Gastroesophageal sphincter (tissue), 4 donors: ENCODE results near the gene GARIN5B. TPM values are rescaled to one million over a fixed set of nuclear protein-coding genes. Genes with fewer than 3 reads are reported as not detected.
A peak's percentile ranks its signal among the peaks of the same experiment; 100 is the strongest.

Experiments
- ATAC-seq: fragments of 150-250 bp; one replicate; pipeline ENCODE4 v1.9.1; 2016; ENCODE audit warnings: mild to moderate bottlenecking, moderate library complexity
- H3K27ac ChIP-seq, 4 donors: fragments of 200-600 bp; sonication (generic) in 3 of 4; 1 replicate in 3 of 4; 2 replicates in 1 of 4; pipeline ENCODE4 v1.5.1; 2016 to 2019
- H3K27me3 ChIP-seq: fragments of 200-600 bp; sonication (generic); one replicate; pipeline ENCODE4 v1.5.1; 2019
- H3K36me3 ChIP-seq, 2 donors: fragments of 200-600 bp; sonication (generic); one replicate each; pipeline ENCODE4 v1.5.1; 2019; ENCODE audit warnings: control low read depth in 1 of 2
- H3K4me1 ChIP-seq, 3 donors: fragments of 200-600 bp; sonication (generic); 1 replicate in 2 of 3; 2 replicates in 1 of 3; pipeline ENCODE4 v1.5.1; 2016 to 2019; ENCODE audit warnings: control low read depth in 2 of 3
- H3K4me3 ChIP-seq, 2 donors: fragments of 200-600 bp; sonication (generic); one replicate each; pipeline ENCODE4 v1.5.1; 2019; ENCODE audit warnings: mild to moderate bottlenecking in 1 of 2, moderate library complexity in 1 of 2
- H3K9me3 ChIP-seq, 3 donors: fragments of 200-600 bp; sonication (generic); one replicate each; pipeline ENCODE4 v1.5.1; 2017 to 2019; ENCODE audit warnings: control low read depth in 2 of 3
- CTCF ChIP-seq, 4 experiments: fragments of 200-600 bp in 2 of 4; fragments of 450-650 bp in 2 of 4; sonication (generic) in 1 of 4; IDR thresholded peaks; one replicate each; pipeline ENCODE4 v1.5.1; 2017 to 2019; ENCODE audit warnings: antibody characterized with exemption in 4 of 4, mild to moderate bottlenecking in 2 of 4, moderate library complexity in 2 of 4
- EP300 ChIP-seq: sonication (generic); formaldehyde crosslinking; IDR thresholded peaks from one replicate; pipeline ENCODE4 v1.6.1; 2017; ENCODE audit warnings: antibody characterized with exemption, mild to moderate bottlenecking
- POLR2A ChIP-seq, 2 donors: fragments of 450-650 bp; IDR thresholded peaks; one replicate each; pipeline ENCODE4 v1.6.1; 2017; ENCODE audit warnings: antibody characterized with exemption in 2 of 2, mild to moderate bottlenecking in 2 of 2, moderate library complexity in 1 of 2
- POLR2AphosphoS5 ChIP-seq: sonication (generic); formaldehyde crosslinking; IDR thresholded peaks from one replicate; pipeline ENCODE4 v1.6.1; 2017; ENCODE audit warnings: antibody characterized with exemption
- WGBS, 2 donors: methylation state at CpG; one replicate each; pipeline ENCODE4 v1.1.5; 2018; ENCODE audit warnings: low coverage in 1 of 2; 5-methylcytosine and 5-hydroxymethylcytosine counted together
- total RNA-seq, 4 donors: library from RNA; depleted of rRNA; stranded (reverse); fragments of >200 nt; gene quantifications; one replicate each; pipeline ENCODE4 v1.1.0, GENCODE V29; 2016

The GARIN5B gene
- total RNA-seq, 4 donors from 2014 or later = not detected

GRCh38 chr19:55391191-55391670, 28.2 kb upstream of the GARIN5B start:
- Histone ChIP-seq H3K4me3 (no peak overlapping the region), H3K4me1 (peaks cover 0 to 61% (median 28%) of the 10 kb centered on the region in 3 donors), H3K36me3 (peaks cover 0 to 52% of the 10 kb centered on the region in 2 donors), H3K9me3 (no peaks in the 10 kb centered on the region), H3K27ac (peak overlapping the region in 2 of 4 donors; percentile 4 to 23), H3K27me3 (no peaks in the 10 kb centered on the region)
- WGBS, 2 donors = 80 to 92% methylated on average over 1 to 5 of the region's 12 CpGs
- no peak for TF ChIP-seq POLR2AphosphoS5
- TF ChIP-seq CTCF (IDR thresholded peaks at IDR 0.05) = no peak
- TF ChIP-seq EP300 = no peak
- no peak for TF ChIP-seq POLR2A (IDR thresholded peaks at IDR 0.05)
- no peak for ATAC-seq

GRCh38 chr19:55390461-55390880, 27.4 kb upstream of the GARIN5B start:
- no peak for TF ChIP-seq EP300
- no peak for TF ChIP-seq POLR2AphosphoS5
- TF ChIP-seq CTCF (IDR thresholded peaks at IDR 0.05) = no peak
- no peak for TF ChIP-seq POLR2A (IDR thresholded peaks at IDR 0.05)
- peaks cover 0 to 52% of the 10 kb centered on the region in 2 donors for H3K36me3 ChIP-seq
- ATAC-seq = no peak
- H3K9me3 ChIP-seq = no peaks in the 10 kb centered on the region
- peak overlapping the region in 1 of 4 donors; percentile 4 for H3K27ac ChIP-seq
- H3K4me1 ChIP-seq = peaks cover 0 to 63% (median 28%) of the 10 kb centered on the region in 3 donors
- no peak overlapping the region for H3K4me3 ChIP-seq
- WGBS, 2 donors = 53 to 86% methylated on average over 1 to 2 of the region's 7 CpGs
- no peaks in the 10 kb centered on the region for H3K27me3 ChIP-seq

GRCh38 chr19:55389386-55390317, 26.6 kb upstream of the GARIN5B start:
- no peaks in the 10 kb centered on the region for H3K9me3 ChIP-seq
- no peaks in the 10 kb centered on the region for H3K27me3 ChIP-seq
- no peak overlapping the region for H3K4me3 ChIP-seq
- peak overlapping the region in 1 of 4 donors; percentile 24 for H3K27ac ChIP-seq
- WGBS, 2 donors = 57 to 70% methylated on average over 6 to 7 of the region's 21 CpGs
- H3K4me1 ChIP-seq = peaks cover 0 to 68% (median 33%) of the 10 kb centered on the region in 3 donors
- TF ChIP-seq POLR2A (IDR thresholded peaks at IDR 0.05) = no peak
- TF ChIP-seq POLR2AphosphoS5 = no peak
- no peak for TF ChIP-seq CTCF (IDR thresholded peaks at IDR 0.05)
- TF ChIP-seq EP300 = no peak
- ATAC-seq = no peak
- H3K36me3 ChIP-seq = peaks cover 0 to 52% of the 10 kb centered on the region in 2 donors

GRCh38 chr19:55387736-55388497, 24.9 kb upstream of the GARIN5B start:
- Histone ChIP-seq H3K9me3 (no peaks in the 10 kb centered on the region), H3K27ac (peak overlapping the region in 1 of 4 donors; percentile 92), H3K27me3 (no peaks in the 10 kb centered on the region), H3K4me3 (peak overlapping the region in 1 of 2 donors; percentile 79), H3K36me3 (peaks cover 0 to 52% of the 10 kb centered on the region in 2 donors), H3K4me1 (peaks cover 0 to 81% (median 44%) of the 10 kb centered on the region in 3 donors)
- no peak for ATAC-seq
- WGBS, 2 donors = no CpG with 5 or more reads among the region's 24 CpGs
- no peak for TF ChIP-seq POLR2A (IDR thresholded peaks at IDR 0.05)
- TF ChIP-seq EP300 = no peak
- TF ChIP-seq CTCF (IDR thresholded peaks at IDR 0.05) = no peak
- no peak for TF ChIP-seq POLR2AphosphoS5
